HepG2 (cell line): ENCODE measurements around the gene SIK3. TPM values are rescaled to one million over a fixed set of nuclear protein-coding genes. Genes with fewer than 3 reads are reported as not detected.
A peak's percentile ranks its signal among the peaks of the same experiment; 100 is the strongest.

ENCODE experiments used
- ARID4A ChIP-seq: sonication (generic); formaldehyde crosslinking; IDR thresholded peaks from 2 replicates; pipeline ENCODE4 v1.5.0; 2020; ENCODE audit warnings: mild to moderate bottlenecking, missing genetic modification reagents, borderline replicate concordance
- BCL6 ChIP-seq: IDR thresholded peaks from 2 replicates; pipeline ENCODE4 v1.6.1; 2016; ENCODE audit warnings: missing genetic modification reagents, missing compliant biosample characterization
- FOXA3 ChIP-seq: IDR thresholded peaks from 2 replicates; pipeline ENCODE4 v1.6.1; 2016; ENCODE audit warnings: missing genetic modification reagents, missing compliant biosample characterization
- HMG20B ChIP-seq: conservative IDR thresholded peaks from 2 replicates; pipeline ENCODE4 v1.6.1; 2016; ENCODE audit warnings: missing genetic modification reagents, missing compliant biosample characterization
- HNF4G ChIP-seq, 2 experiments: sonication (generic) in 1 of 2; formaldehyde crosslinking in 1 of 2; IDR thresholded peaks; 2 replicates each; pipeline versions ENCODE4 v1.4.0 to v1.6.1; 2011 to 2020; ENCODE audit warnings: borderline replicate concordance in 2 of 2, low read depth in 2 of 2, mild to moderate bottlenecking in 2 of 2, low read length in 1 of 2, missing genetic modification reagents in 1 of 2, moderate library complexity in 1 of 2
- KMT2A ChIP-seq: sonication (generic); formaldehyde crosslinking; IDR thresholded peaks from 2 replicates; pipeline ENCODE4 v1.4.0; 2020; ENCODE audit warnings: missing genetic modification reagents
- MYC ChIP-seq: sonication (generic); formaldehyde crosslinking; IDR thresholded peaks from 2 replicates; pipeline ENCODE4 v1.9.0; 2021; ENCODE audit warnings: missing genetic modification reagents, borderline replicate concordance
- NCOA2 ChIP-seq: sonication (generic); formaldehyde crosslinking; IDR thresholded peaks from 2 replicates; pipeline ENCODE4 v1.8.0; 2022; ENCODE audit warnings: inconsistent platforms
- RXRA ChIP-seq: sonication (generic); formaldehyde crosslinking; IDR thresholded peaks from 2 replicates; pipeline ENCODE4 v1.5.1; 2020; ENCODE audit warnings: missing genetic modification reagents
- TEAD3 ChIP-seq: optimal IDR thresholded peaks from 2 replicates; pipeline ENCODE3; 2016; ENCODE audit warnings: borderline replicate concordance
- ZNF646 ChIP-seq: sonication (generic); formaldehyde crosslinking; IDR thresholded peaks from 2 replicates; pipeline ENCODE4 v1.9.0; 2021; ENCODE audit warnings: mild to moderate bottlenecking, missing genetic modification reagents
- ZNF670 ChIP-seq: sonication (generic); formaldehyde crosslinking; IDR thresholded peaks from 2 replicates; pipeline ENCODE4 v1.8.0; 2022; ENCODE audit warnings: mild to moderate bottlenecking, missing genetic modification reagents, borderline replicate concordance
- ZNF713 ChIP-seq: sonication (generic); formaldehyde crosslinking; IDR thresholded peaks from 2 replicates; pipeline ENCODE4 v1.4.0; 2020; ENCODE audit warnings: mild to moderate bottlenecking, missing genetic modification reagents
- ZSCAN31 ChIP-seq: sonication (generic); formaldehyde crosslinking; IDR thresholded peaks from 2 replicates; pipeline ENCODE4 v1.5.0; 2020; ENCODE audit warnings: low read depth, mild to moderate bottlenecking, missing genetic modification reagents
- polyA plus RNA-seq, 8 experiments: library from polyadenylated mRNA; depleted of rRNA in 3 of 8; stranded (reverse) in 7 of 8; unstranded in 1 of 8; fragments of >200 nt; fragmentation: Illumina TruSeq in 4 of 8; extraction: Trizol in 4 of 8; gene quantifications; 2 replicates each; pipeline versions ENCODE4 v1.2.1 to v1.2.3, GENCODE V29; 2011 to 2016; ENCODE audit warnings: low read depth in 4 of 8, missing spikeins in 1 of 8, mixed read lengths in 1 of 8; ENCODE audit not compliant: insufficient read depth in 1 of 8
- total RNA-seq, 5 experiments: library from RNA; depleted of rRNA; stranded (reverse); fragments of >200 nt; fragmentation: Illumina TruSeq; extraction: Trizol; gene quantifications; 2 replicates each; pipeline ENCODE4 v1.2.3, GENCODE V29; 2016; ENCODE audit warnings: low read depth in 1 of 5
- TF ChIP-seq, protein P1 (sequence below): sonication (generic); formaldehyde crosslinking; IDR thresholded peaks from 2 replicates; pipeline ENCODE4 v1.9.0; 2022; ENCODE audit warnings: missing genetic modification reagents, mild to moderate bottlenecking, borderline replicate concordance

The SIK3 gene
- total and polyA plus RNA-seq, 2 of the 13 experiments (the other 11 are each of a cell fraction or from before 2014, with no cell fraction given): 5.7 to 9.8 TPM

DNA sequence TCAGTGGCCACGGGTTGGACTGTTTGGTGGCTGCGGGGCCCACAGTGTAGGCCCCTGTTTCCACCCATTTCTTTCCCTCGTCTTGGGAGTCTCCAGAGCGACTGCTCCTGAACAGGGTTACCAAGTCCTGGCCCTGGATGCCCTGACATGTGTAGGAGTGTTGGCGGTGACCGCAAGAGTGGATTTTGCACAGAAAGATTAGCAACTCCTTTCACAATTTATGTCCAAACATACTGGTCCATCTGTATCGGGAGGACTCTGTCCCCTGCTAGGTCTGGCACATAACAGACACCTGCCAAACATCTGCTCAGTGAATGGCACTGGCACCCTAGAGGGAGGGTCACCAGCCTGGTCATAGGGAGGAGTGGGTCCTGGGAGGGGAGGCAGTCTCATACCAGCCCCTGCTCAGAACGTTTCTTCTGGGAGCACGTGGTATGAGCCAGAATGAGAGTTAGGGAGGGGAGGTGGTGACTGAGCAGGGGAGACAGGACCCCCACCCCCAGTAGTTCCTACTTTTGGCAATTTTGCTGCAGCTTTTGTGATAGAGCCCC lies 257.4 kb downstream of the SIK3 start (continued):
- TF ChIP-seq ZNF646 (CRISPR knock-in tag): no peak
- peak; percentile 50 for TF ChIP-seq TEAD3
- TF ChIP-seq MYC (CRISPR knock-in tag): peak; percentile 57; the same call in 1 of the 2 replicates
- 0 out of 2 replicates have a peak, but pooled peaks have one; percentile 23 for TF ChIP-seq KMT2A
- no peak for TF ChIP-seq ZNF713 (CRISPR knock-in tag)
- TF ChIP-seq BCL6 (CRISPR knock-in tag): peak; percentile 45
- TF ChIP-seq ZSCAN31 (CRISPR knock-in tag): no peak
- TF ChIP-seq ARID4A (CRISPR knock-in tag): peak; percentile 58; the same call in 1 of the 2 replicates
- TF ChIP-seq FOXA3 (CRISPR knock-in tag): 0 out of 2 replicates have a peak, but pooled peaks have one; percentile 33
- TF ChIP-seq ZNF670: peak; percentile 72; the same call in 1 of the 2 replicates
- TF ChIP-seq HNF4G (IDR thresholded peaks at IDR 0.05; ENCODE audit: borderline replicate concordance, low read depth, low read length): peak; percentile 87
- TF ChIP-seq HNF4G (CRISPR knock-in tag; IDR thresholded peaks at IDR 0.05; ENCODE audit: borderline replicate concordance, low read depth): 0 out of 2 replicates have a peak, but pooled peaks have one; percentile 18
- TF ChIP-seq, protein P1, sequence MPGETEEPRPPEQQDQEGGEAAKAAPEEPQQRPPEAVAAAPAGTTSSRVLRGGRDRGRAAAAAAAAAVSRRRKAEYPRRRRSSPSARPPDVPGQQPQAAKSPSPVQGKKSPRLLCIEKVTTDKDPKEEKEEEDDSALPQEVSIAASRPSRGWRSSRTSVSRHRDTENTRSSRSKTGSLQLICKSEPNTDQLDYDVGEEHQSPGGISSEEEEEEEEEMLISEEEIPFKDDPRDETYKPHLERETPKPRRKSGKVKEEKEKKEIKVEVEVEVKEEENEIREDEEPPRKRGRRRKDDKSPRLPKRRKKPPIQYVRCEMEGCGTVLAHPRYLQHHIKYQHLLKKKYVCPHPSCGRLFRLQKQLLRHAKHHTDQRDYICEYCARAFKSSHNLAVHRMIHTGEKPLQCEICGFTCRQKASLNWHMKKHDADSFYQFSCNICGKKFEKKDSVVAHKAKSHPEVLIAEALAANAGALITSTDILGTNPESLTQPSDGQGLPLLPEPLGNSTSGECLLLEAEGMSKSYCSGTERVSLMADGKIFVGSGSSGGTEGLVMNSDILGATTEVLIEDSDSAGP (CRISPR knock-in tag): peak; percentile 66; the same call in 1 of the 2 replicates
- TF ChIP-seq HMG20B: no peak
- peak; percentile 67 for TF ChIP-seq NCOA2
- peak; percentile 74 for TF ChIP-seq RXRA (CRISPR knock-in tag)
